ENCODE measurements around the gene ADAP1. TPM values are rescaled to one million over a fixed set of nuclear protein-coding genes. Genes with fewer than 3 reads are reported as not detected.
A peak's percentile ranks its signal among the peaks of the same experiment; 100 is the strongest.

ADAP1 gene
- total and polyA plus RNA-seq, 2 of the 13 experiments (the other 11 are each of a cell fraction or from before 2014, with no cell fraction given): 10.5 to 24.6 TPM

- TF ChIP-seq MLLT10 (CRISPR knock-in tag; IDR thresholded peaks at IDR 0.05) (no peak), ZC3H13 (CRISPR knock-in tag; IDR thresholded peaks at IDR 0.05) (peak; percentile 51; the same call in 1 of the 2 replicates), IRX3 (CRISPR knock-in tag; IDR thresholded peaks at IDR 0.05; ENCODE audit: borderline replicate concordance, low read depth) (no peak; the same call in 1 of the 2 replicates), ZNF230 (CRISPR knock-in tag; IDR thresholded peaks at IDR 0.05) (no peak), RFX1 (IDR thresholded peaks at IDR 0.05) (no peak), ZNF335 (CRISPR knock-in tag; IDR thresholded peaks at IDR 0.05) (peak; percentile 57; the same call in 1 of the 2 replicates), IKZF5 (CRISPR knock-in tag; IDR thresholded peaks at IDR 0.05) (0 out of 2 replicates have a peak, but pooled peaks have one; percentile 57), ZGPAT (CRISPR knock-in tag; IDR thresholded peaks at IDR 0.05) (peak; percentile 67), CHD2 (IDR thresholded peaks at IDR 0.05; ENCODE audit: low read depth, low read length) (peak; percentile 64; the same call in 1 of the 2 replicates), ZNF563 (CRISPR knock-in tag; IDR thresholded peaks at IDR 0.05) (peak; percentile 8; the same call in 1 of the 2 replicates), ZFP62 (CRISPR knock-in tag; IDR thresholded peaks at IDR 0.05) (no peak), KDM6A (CRISPR knock-in tag; IDR thresholded peaks at IDR 0.05; ENCODE audit: low read depth) (peak; percentile 80), ZNF510 (CRISPR knock-in tag; IDR thresholded peaks at IDR 0.05; ENCODE audit: low read depth) (no peak), ZNF431 (CRISPR knock-in tag; IDR thresholded peaks at IDR 0.05; ENCODE audit: borderline replicate concordance, low read depth) (0 out of 2 replicates have a peak, but pooled peaks have one; percentile 5), PHB2 (IDR thresholded peaks at IDR 0.05; ENCODE audit: partially characterized antibody) (no peak), ZBTB38 (CRISPR knock-in tag; IDR thresholded peaks at IDR 0.05) (peak; percentile 76), YEATS2 (CRISPR knock-in tag; IDR thresholded peaks at IDR 0.05; ENCODE audit: borderline replicate concordance) (peak; percentile 27; the same call in 1 of the 2 replicates), NFIC (IDR thresholded peaks at IDR 0.05; ENCODE audit: low read length) (no peak), RFX5 (IDR thresholded peaks at IDR 0.05; ENCODE audit: low read depth, low read length) (no peak), NCOA2 (CRISPR knock-in tag; IDR thresholded peaks at IDR 0.05) (peak; percentile 79), ATF1 (CRISPR knock-in tag; IDR thresholded peaks at IDR 0.05) (no peak), NONO (IDR thresholded peaks at IDR 0.05) (no peak), NONO (CRISPR knock-in tag; conservative IDR thresholded peaks at IDR 0.05) (peak; percentile 94), RAD21 (CRISPR knock-in tag; IDR thresholded peaks at IDR 0.05) (0 out of 2 replicates have a peak, but pooled peaks have one; percentile 12)
- TF ChIP-seq, protein P1, sequence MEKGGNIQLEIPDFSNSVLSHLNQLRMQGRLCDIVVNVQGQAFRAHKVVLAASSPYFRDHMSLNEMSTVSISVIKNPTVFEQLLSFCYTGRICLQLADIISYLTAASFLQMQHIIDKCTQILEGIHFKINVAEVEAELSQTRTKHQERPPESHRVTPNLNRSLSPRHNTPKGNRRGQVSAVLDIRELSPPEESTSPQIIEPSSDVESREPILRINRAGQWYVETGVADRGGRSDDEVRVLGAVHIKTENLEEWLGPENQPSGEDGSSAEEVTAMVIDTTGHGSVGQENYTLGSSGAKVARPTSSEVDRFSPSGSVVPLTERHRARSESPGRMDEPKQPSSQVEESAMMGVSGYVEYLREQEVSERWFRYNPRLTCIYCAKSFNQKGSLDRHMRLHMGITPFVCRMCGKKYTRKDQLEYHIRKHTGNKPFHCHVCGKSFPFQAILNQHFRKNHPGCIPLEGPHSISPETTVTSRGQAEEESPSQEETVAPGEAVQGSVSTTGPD (CRISPR knock-in tag; IDR thresholded peaks at IDR 0.05): peak; percentile 50; the same call in 1 of the 2 replicates
- TF ChIP-seq, protein P2, sequence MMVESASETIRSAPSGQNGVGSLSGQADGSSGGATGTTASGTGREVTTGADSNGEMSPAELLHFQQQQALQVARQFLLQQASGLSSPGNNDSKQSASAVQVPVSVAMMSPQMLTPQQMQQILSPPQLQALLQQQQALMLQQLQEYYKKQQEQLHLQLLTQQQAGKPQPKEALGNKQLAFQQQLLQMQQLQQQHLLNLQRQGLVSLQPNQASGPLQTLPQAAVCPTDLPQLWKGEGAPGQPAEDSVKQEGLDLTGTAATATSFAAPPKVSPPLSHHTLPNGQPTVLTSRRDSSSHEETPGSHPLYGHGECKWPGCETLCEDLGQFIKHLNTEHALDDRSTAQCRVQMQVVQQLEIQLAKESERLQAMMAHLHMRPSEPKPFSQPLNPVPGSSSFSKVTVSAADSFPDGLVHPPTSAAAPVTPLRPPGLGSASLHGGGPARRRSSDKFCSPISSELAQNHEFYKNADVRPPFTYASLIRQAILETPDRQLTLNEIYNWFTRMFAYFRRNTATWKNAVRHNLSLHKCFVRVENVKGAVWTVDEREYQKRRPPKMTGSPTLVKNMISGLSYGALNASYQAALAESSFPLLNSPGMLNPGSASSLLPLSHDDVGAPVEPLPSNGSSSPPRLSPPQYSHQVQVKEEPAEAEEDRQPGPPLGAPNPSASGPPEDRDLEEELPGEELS (CRISPR knock-in tag; IDR thresholded peaks at IDR 0.05): peak; percentile 41; the same call in 1 of the 2 replicates
These were observed 28.1 kb downstream of the ADAP1 start (continued) for GRCh38 chr7:926061-927030.
